ENCODE measurements around the gene TEDC2.

DNA sequence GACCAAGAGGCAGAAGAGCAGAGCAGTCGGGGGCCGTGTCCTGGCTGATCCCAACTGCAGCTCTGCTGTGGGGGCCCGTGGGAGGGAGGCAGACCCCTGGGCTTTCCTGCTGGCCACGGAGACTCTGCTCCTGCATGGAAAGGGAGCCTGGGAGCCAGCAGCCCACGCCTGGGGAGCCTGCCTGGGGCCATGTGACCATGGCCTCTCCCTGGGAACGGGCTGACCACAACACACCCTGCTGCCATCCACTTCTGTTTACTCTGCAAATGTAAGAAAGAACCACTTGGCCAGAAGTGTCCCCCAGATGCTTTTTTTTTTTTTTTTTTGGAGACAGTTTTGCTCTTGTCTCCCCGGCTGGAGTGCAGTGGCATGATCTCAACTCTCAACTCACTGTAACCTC lies 2.0 kb upstream of the TEDC2 start:
- TF ChIP-seq, protein P1, sequence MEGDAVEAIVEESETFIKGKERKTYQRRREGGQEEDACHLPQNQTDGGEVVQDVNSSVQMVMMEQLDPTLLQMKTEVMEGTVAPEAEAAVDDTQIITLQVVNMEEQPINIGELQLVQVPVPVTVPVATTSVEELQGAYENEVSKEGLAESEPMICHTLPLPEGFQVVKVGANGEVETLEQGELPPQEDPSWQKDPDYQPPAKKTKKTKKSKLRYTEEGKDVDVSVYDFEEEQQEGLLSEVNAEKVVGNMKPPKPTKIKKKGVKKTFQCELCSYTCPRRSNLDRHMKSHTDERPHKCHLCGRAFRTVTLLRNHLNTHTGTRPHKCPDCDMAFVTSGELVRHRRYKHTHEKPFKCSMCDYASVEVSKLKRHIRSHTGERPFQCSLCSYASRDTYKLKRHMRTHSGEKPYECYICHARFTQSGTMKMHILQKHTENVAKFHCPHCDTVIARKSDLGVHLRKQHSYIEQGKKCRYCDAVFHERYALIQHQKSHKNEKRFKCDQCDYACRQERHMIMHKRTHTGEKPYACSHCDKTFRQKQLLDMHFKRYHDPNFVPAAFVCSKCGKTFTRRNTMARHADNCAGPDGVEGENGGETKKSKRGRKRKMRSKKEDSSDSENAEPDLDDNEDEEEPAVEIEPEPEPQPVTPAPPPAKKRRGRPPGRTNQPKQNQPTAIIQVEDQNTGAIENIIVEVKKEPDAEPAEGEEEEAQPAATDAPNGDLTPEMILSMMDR (IDR thresholded peaks at IDR 0.05; ENCODE audit: poor library complexity): no peak
- no peak for TF ChIP-seq EZH2phosphoT487 (IDR thresholded peaks at IDR 0.05; ENCODE audit: low read depth, severe bottlenecking, unreplicated experiment)

All from hepatocyte (in vitro differentiated cells).